Endothelial cell of umbilical vein (primary cell): Measurements from ENCODE around the gene LRRC8B. TPM values are rescaled to one million over a fixed set of nuclear protein-coding genes. Genes with fewer than 3 reads are reported as not detected.

Experiments
- BruUV-seq: library from RNA; stranded (reverse); fragments of 400-500 nt; replicated peaks from 2 replicates; lab custom pipeline; 2021; lab: Mats Ljungman, UMichigan
- CTCF ChIA-PET: fragments of 300-600, 350-600 bp; sonication (Branson Sonifier 250); formaldehyde crosslinking; loops from one replicate; lab custom pipeline; 2021; ENCODE audit warnings: antibody characterized with exemption, inconsistent platforms; lab: Charles Lee
- POLR2A ChIA-PET: fragments of 300-600, 350-600 bp; sonication (Branson Sonifier 250); formaldehyde crosslinking; loops from one replicate; lab custom pipeline; 2021; ENCODE audit warnings: antibody characterized with exemption, inconsistent platforms; lab: Charles Lee
- DNase-seq: peaks from one replicate; pipeline ENCODE4 v3.0.0-alpha.2; 2011; ENCODE audit warnings: low read depth, low spot score
- FAIRE-seq: peaks from 2 replicates; lab custom pipeline; 2011; peaks lifted over from hg19 to GRCh38; lab: Jason Lieb, UNC
- H2AFZ ChIP-seq: 2 replicates; pipeline ENCODE4 v1.6.0; 2012; ENCODE audit warnings: low read depth, low read length, control low read depth, inconsistent platforms
- H3K27ac ChIP-seq: 2 replicates; pipeline ENCODE4 v1.5.1; 2011; ENCODE audit warnings: low read depth, mild to moderate bottlenecking, control low read depth, low read length, moderate library complexity; ENCODE audit not compliant: insufficient read depth
- H3K27me3 ChIP-seq, 2 experiments: 2 replicates each; pipeline versions ENCODE4 v1.6.0 to v1.6.1; 2011; ENCODE audit warnings: low read length in 2 of 2, mixed read lengths in 1 of 2; ENCODE audit not compliant: control insufficient read depth in 2 of 2, insufficient read depth in 2 of 2
- H3K36me3 ChIP-seq, 2 experiments: 2 replicates in 1 of 2; 3 replicates in 1 of 2; pipeline ENCODE4 v1.5.1; 2011; ENCODE audit warnings: low read length in 2 of 2, mild to moderate bottlenecking in 1 of 2, moderate library complexity in 1 of 2; ENCODE audit not compliant: control insufficient read depth in 2 of 2, insufficient read depth in 2 of 2; ENCODE audit errors: extremely low read depth in 1 of 2
- H3K4me1 ChIP-seq: 3 replicates; pipeline ENCODE4 v1.5.1; 2011; ENCODE audit warnings: mild to moderate bottlenecking, low read length; ENCODE audit not compliant: control insufficient read depth, insufficient read depth; ENCODE audit errors: extremely low read depth
- H3K4me2 ChIP-seq: 2 replicates; pipeline ENCODE4 v1.6.1; 2011; ENCODE audit warnings: low read length, control low read depth, mixed read lengths; ENCODE audit not compliant: insufficient read depth
- H3K4me3 ChIP-seq, 3 experiments: fragments of 200-600 bp in 1 of 3; sonication (generic), shearing (Covaris generic) in 1 of 3; replicated peaks in 1 of 3; 2 replicates each; pipeline ENCODE4 v1.5.1; 2011 to 2016; ENCODE audit warnings: control low read depth in 3 of 3, low read length in 3 of 3, mild to moderate bottlenecking in 2 of 3, inconsistent platforms in 1 of 3, low read depth in 1 of 3, moderate library complexity in 1 of 3; ENCODE audit not compliant: insufficient read depth in 1 of 3
- H3K79me2 ChIP-seq: 2 replicates; pipeline ENCODE4 v1.6.0; 2012; ENCODE audit warnings: low read length, inconsistent platforms; ENCODE audit not compliant: control insufficient read depth, insufficient read depth
- H3K9ac ChIP-seq: replicated peaks from 2 replicates; pipeline ENCODE3; 2011; ENCODE audit warnings: low read length, control low read depth; ENCODE audit not compliant: insufficient read depth; ENCODE audit errors: extremely low read depth
- H3K9me1 ChIP-seq: replicated peaks from 3 replicates; pipeline ENCODE4 v1.6.0; 2011; ENCODE audit warnings: mild to moderate bottlenecking, low read length; ENCODE audit not compliant: control insufficient read depth, insufficient read depth; ENCODE audit errors: extremely low read depth
- H3K9me3 ChIP-seq: replicated peaks from 2 replicates; pipeline ENCODE4 v1.5.1; 2012; ENCODE audit warnings: low read length, inconsistent platforms; ENCODE audit not compliant: control insufficient read depth, insufficient read depth
- H4K20me1 ChIP-seq: replicated peaks from 2 replicates; pipeline ENCODE3; 2011; ENCODE audit warnings: mild to moderate bottlenecking, low read length; ENCODE audit not compliant: control insufficient read depth, insufficient read depth; ENCODE audit errors: extremely low read depth
- EZH2 ChIP-seq: IDR thresholded peaks from 2 replicates; pipeline ENCODE4 v1.6.1; 2012; ENCODE audit warnings: borderline replicate concordance, low read depth, mild to moderate bottlenecking, moderate library complexity, low read length, inconsistent platforms; ENCODE audit not compliant: severe bottlenecking
- FOS ChIP-seq: IDR thresholded peaks from 2 replicates; pipeline ENCODE4 v1.6.1; 2011; ENCODE audit warnings: mild to moderate bottlenecking, low read length, moderate library complexity, borderline replicate concordance; ENCODE audit not compliant: insufficient read depth
- GATA2 ChIP-seq: IDR thresholded peaks from 2 replicates; pipeline ENCODE4 v1.7.0; 2011; ENCODE audit warnings: low read depth, mild to moderate bottlenecking, moderate library complexity, mixed read lengths, low read length; ENCODE audit not compliant: insufficient read length, insufficient read depth
- JUN ChIP-seq: IDR thresholded peaks from 2 replicates; pipeline ENCODE4 v1.6.1; 2011; ENCODE audit warnings: borderline replicate concordance, low read depth; ENCODE audit not compliant: insufficient read length, insufficient read depth
- MYC ChIP-seq: IDR thresholded peaks from one replicate; pipeline ENCODE4 v1.6.1; 2011; ENCODE audit warnings: mild to moderate bottlenecking, low read depth, low read length
- POLR2A ChIP-seq: IDR thresholded peaks from 2 replicates; pipeline ENCODE4 v1.6.1; 2012; ENCODE audit warnings: low read depth, mild to moderate bottlenecking, control low read depth, low read length
- POLR2AphosphoS5 ChIP-seq: IDR thresholded peaks from 2 replicates; pipeline ENCODE4 v1.6.1; 2012; ENCODE audit warnings: low read depth, mild to moderate bottlenecking, control low read depth, low read length, moderate library complexity; ENCODE audit not compliant: insufficient read depth
- dilution Hi-C: fragments of 300-500 bp; cut with MboI; formaldehyde crosslinking; loops from one replicate; pipeline ENCODE4 v1.15.0; 2019; ENCODE audit warnings: low sequenced_read_pairs; ENCODE audit not compliant: extremely low pct_ligation_motif_present
- intact Hi-C: fragments of 100-400 bp; cut with micrococcal nuclease; formaldehyde crosslinking; loops from one replicate; pipeline ENCODE4 v1.10.0; 2022
- polyA plus RNA-seq, 4 experiments: library from polyadenylated mRNA; depleted of rRNA in 3 of 4; stranded (reverse) in 3 of 4; unstranded in 1 of 4; fragments of >200 nt; gene quantifications; 2 replicates each; pipeline versions ENCODE4 v1.2.1 to v1.2.3, GENCODE V29; 2011 to 2012; ENCODE audit warnings: missing spikeins in 1 of 4
- total RNA-seq: library from RNA; stranded (reverse); gene quantifications from 2 replicates; pipeline ENCODE4 v1.2.3, GENCODE V29; 2021
- TF ChIP-seq, protein P1 (sequence below): IDR thresholded peaks from 2 replicates; pipeline ENCODE4 v1.6.1; 2011; ENCODE audit not compliant: insufficient read depth, insufficient read length
- TF ChIP-seq, protein P2 (sequence below), 2 donors: IDR thresholded peaks; 1 replicate in 1 of 2; 2 replicates in 1 of 2; pipeline ENCODE4 v1.5.1; 2011; ENCODE audit warnings: low read length in 2 of 2, mild to moderate bottlenecking in 2 of 2, moderate library complexity in 2 of 2, control low read depth in 1 of 2, inconsistent platforms in 1 of 2, low read depth in 1 of 2; ENCODE audit not compliant: insufficient read depth in 1 of 2; ENCODE audit errors: extremely low read depth in 1 of 2

The LRRC8B gene
- total and polyA plus RNA-seq, 2 donors (not counting 3 experiments of a cell fraction or from before 2014, with no cell fraction given): 15.2 to 15.8 TPM

DNA sequence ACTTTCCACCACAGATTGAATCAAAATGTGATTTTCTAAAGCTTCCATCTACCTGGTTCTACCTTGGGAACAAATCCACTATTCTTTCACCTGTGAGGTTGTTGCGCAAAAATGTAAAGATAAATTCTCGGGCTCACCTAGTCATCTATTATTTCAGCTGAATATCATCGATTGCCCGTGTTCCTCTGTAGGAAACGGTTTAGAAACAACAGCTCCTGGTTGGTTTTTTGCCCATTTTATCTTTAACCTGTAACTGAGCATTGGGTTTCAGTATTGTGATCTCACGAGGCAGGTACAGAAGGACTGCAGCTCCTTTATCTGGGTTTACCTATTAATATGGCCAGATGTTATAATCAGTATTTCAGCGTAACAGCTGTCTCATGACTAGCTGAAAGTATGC is 55.4 kb downstream of the LRRC8B start:
- no peaks in the 10 kb centered on the region for H3K9me1 ChIP-seq
- H3K27ac ChIP-seq: no peak overlapping the region
- no peaks in the 10 kb centered on the region for H3K79me2 ChIP-seq
- no peak for FAIRE-seq
- dilution Hi-C loops (no loop called here), intact Hi-C loops (no loop called here)
- peaks cover 0 to 9% of the 10 kb centered on the region in 2 experiments for H3K36me3 ChIP-seq
- H3K4me1 ChIP-seq: no peaks in the 10 kb centered on the region
- no peaks in the 10 kb centered on the region for H3K27me3 ChIP-seq
- no peak for DNase-seq
- TF ChIP-seq JUN: no peak
- TF ChIP-seq, protein P1, sequence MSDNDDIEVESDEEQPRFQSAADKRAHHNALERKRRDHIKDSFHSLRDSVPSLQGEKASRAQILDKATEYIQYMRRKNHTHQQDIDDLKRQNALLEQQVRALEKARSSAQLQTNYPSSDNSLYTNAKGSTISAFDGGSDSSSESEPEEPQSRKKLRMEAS: no peak
- H4K20me1 ChIP-seq: no peaks in the 10 kb centered on the region
- no peaks in the 10 kb centered on the region for H3K9me3 ChIP-seq
- H3K4me3 ChIP-seq: no peak overlapping the region
- no peak overlapping the region for H3K4me2 ChIP-seq
- no peak overlapping the region for H3K9ac ChIP-seq
- H2AFZ ChIP-seq: no peak overlapping the region
- ChIA-PET POLR2A (no interaction called here), CTCF (interaction anchor here (1.1 to 1.7 kb wide), 7 partner anchors 9 to 96 kb away, joined by 3 to 7 read pairs (median 4); no protein-coding TSS in a partner anchor)
- no TSS peak for BruUV-seq

DNA sequence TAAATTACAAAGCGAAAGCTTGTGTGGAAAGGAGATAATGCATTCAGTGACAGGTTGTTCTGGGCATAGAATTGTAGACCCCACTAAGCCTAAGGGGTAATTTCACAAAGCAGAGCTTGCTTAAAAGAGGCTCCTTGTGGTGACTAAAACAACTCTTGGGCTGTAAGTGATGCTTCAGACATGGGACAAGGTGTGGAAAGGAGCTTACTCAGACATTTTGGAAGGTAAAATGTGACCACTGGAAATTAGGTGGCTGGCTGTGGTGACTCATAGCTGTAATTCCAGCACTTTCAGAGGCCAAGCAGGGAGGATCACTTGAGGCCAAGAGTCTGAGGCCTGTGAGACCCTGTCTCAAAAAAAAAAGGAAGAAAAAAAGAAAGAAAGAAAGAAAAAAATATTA is 57.2 kb downstream of the LRRC8B start:
- H3K4me2 ChIP-seq: no peak overlapping the region
- DNase-seq (no peak), FAIRE-seq (no peak)
- CTCF ChIA-PET: interaction anchor here (1.3 to 1.9 kb wide), 5 partner anchors 8 to 63 kb away, joined by 3 to 8 read pairs (median 4); no protein-coding TSS in a partner anchor
- H3K27me3 ChIP-seq: no peaks in the 10 kb centered on the region
- H2AFZ ChIP-seq: no peak overlapping the region
- no peak overlapping the region for H3K4me3 ChIP-seq
- dilution Hi-C loops: no loop called here
- no peaks in the 10 kb centered on the region for H3K4me1 ChIP-seq
- H3K36me3 ChIP-seq: peaks cover 0 to 9% of the 10 kb centered on the region in 2 experiments
- no peaks in the 10 kb centered on the region for H3K9me1 ChIP-seq
- H4K20me1 ChIP-seq: no peaks in the 10 kb centered on the region
- TF ChIP-seq EZH2: no peak
- TF ChIP-seq, protein P1: no peak
- no peak for TF ChIP-seq GATA2
- no peak for TF ChIP-seq MYC
- TF ChIP-seq POLR2A: no peak
- TF ChIP-seq, protein P2, sequence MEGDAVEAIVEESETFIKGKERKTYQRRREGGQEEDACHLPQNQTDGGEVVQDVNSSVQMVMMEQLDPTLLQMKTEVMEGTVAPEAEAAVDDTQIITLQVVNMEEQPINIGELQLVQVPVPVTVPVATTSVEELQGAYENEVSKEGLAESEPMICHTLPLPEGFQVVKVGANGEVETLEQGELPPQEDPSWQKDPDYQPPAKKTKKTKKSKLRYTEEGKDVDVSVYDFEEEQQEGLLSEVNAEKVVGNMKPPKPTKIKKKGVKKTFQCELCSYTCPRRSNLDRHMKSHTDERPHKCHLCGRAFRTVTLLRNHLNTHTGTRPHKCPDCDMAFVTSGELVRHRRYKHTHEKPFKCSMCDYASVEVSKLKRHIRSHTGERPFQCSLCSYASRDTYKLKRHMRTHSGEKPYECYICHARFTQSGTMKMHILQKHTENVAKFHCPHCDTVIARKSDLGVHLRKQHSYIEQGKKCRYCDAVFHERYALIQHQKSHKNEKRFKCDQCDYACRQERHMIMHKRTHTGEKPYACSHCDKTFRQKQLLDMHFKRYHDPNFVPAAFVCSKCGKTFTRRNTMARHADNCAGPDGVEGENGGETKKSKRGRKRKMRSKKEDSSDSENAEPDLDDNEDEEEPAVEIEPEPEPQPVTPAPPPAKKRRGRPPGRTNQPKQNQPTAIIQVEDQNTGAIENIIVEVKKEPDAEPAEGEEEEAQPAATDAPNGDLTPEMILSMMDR (IDR thresholded peaks at IDR 0.05; ENCODE audit: extremely low read depth in 1 of 2, insufficient read depth in 1 of 2, low read depth in 1 of 2, low read length in 2 of 2): no peak
- TF ChIP-seq JUN: no peak
- TF ChIP-seq POLR2AphosphoS5: no peak
- no peak for TF ChIP-seq FOS
- intact Hi-C loops: no loop called here
- no peak overlapping the region for H3K27ac ChIP-seq
- no peaks in the 10 kb centered on the region for H3K79me2 ChIP-seq
- no TSS peak for BruUV-seq
- H3K9me3 ChIP-seq: no peaks in the 10 kb centered on the region
- H3K9ac ChIP-seq: no peak overlapping the region
- POLR2A ChIA-PET: no interaction called here
